ENCODE measurements around the gene TGFBR3.
"Not testable (repeated sequence)": the region's sequence is repeated elsewhere in the genome, so short reads cannot be mapped to it uniquely, and the experiment has no call there.

TGFBR3 gene

GRCh38 chr1:91672601-91673161 is 213.3 kb downstream of the TGFBR3 start:
- FAIRE-seq, result no peak

GRCh38 chr1:91670781-91671180 is 215.2 kb downstream of the TGFBR3 start:
- FAIRE-seq, result no peak

DNA sequence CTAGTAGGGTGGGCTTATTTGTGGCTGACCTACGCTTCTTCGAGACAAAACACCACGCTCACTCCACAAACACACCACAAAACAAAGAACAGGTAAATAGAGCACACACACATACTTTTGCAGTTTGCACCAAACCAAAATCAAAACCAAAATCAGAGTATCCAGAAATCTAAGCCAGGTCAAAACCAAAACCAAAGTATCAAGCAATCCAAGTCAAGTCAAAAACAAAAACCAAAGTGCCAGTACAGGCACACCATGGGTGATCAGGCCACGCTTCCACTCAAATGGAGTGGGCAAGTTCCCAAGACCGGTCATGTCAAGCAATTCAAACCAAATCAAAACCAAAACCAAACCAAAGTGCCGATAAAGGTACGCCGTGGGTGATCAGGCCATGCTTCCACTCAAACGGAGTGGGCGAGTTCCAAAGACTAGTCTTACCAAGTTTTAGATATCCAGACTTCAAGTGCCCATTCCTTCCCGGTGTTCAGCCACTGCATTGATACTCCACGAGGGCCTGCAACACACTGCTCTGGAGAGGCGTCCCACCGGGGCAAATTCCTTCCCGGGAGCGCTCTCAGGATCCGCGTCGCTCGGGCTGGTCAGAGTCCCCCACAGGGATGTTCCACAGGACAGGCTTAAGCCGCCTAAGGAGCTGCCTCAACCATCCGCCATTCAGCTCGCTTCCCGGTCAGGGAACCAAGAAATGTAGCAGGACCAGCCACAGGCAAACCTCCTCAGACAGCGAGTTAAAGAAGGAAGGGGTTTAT is 216.2 kb downstream of the TGFBR3 start:
- FAIRE-seq, result no peak

GRCh38 chr1:91666651-91667050 is 219.3 kb downstream of the TGFBR3 start:
- FAIRE-seq, result not testable (repeated sequence)

GRCh38 chr1:91661121-91661520 is 224.8 kb downstream of the TGFBR3 start:
- FAIRE-seq, result no peak

DNA sequence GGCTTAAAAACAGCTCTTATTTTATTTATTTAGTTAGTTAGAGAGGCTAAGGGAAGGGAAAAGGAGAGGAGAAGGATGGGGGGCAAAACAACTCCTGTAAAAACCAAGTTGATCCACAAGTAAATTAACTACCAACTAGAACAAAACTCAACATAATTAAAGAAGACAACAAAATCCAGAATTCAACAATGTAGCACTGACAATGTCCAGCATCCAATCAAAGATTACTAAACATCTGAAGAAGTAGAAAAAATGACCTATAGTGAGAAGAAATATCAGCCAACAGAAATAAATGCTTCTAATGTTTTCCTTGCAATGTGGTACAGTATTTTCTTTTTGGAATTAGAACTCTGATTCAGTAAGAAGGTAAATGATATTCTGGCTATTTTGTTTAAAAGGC is 225.2 kb downstream of the TGFBR3 start:
- no peak for FAIRE-seq

- FAIRE-seq, result no peak
Observed at GRCh38 chr1:91655912-91656449, 230.0 kb downstream of the TGFBR3 start.

- no peak for FAIRE-seq
Observed at GRCh38 chr1:91653183-91653582, 232.8 kb downstream of the TGFBR3 start.

- FAIRE-seq, result no peak
Observed at GRCh38 chr1:91651661-91652071, 234.3 kb downstream of the TGFBR3 start.

GRCh38 chr1:91651243-91651642 is 234.7 kb downstream of the TGFBR3 start:
- FAIRE-seq, result no peak

DNA sequence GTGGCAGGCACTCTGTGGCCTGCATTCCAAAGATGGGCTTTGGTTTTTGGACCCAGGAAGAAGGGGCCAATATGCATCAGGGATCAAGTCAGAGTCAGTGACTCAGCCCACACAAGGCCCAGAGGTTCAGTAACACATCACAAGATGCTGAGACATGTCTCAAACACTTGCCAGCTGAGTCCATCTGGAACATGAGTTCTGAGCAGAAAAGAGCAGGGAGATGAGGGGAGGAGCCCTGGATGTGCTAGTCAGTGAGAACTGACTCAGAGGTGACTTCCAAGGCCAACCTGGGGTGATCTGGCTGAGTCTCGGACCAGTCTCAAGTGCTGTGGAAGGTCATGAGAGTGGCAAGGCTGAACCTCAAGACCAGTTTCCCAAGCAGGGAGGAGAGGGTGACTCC is 235.2 kb downstream of the TGFBR3 start:
- no peak for FAIRE-seq

DNA sequence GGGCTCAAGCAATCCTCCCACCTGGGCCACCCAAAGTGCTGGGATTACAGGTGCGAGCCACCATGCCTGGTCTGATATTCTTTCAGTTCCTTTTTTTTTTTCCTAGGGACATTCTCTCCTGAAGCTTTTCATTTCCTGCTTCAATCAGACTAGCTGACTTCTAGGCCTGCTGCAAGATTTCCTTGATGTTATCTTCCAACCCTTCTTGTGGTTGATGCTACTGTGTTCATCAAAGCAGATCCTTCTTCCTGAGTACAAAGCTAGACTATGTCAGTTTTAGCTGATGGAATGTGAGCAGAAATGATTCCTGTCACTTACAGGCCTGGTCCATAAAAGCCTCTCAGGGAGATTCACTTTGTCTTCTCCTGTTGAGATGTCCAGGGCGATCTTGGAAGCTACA is 238.9 kb downstream of the TGFBR3 start:
- no peak for FAIRE-seq

- FAIRE-seq, result no peak
Observed at GRCh38 chr1:91645031-91645430, 240.9 kb downstream of the TGFBR3 start.

DNA sequence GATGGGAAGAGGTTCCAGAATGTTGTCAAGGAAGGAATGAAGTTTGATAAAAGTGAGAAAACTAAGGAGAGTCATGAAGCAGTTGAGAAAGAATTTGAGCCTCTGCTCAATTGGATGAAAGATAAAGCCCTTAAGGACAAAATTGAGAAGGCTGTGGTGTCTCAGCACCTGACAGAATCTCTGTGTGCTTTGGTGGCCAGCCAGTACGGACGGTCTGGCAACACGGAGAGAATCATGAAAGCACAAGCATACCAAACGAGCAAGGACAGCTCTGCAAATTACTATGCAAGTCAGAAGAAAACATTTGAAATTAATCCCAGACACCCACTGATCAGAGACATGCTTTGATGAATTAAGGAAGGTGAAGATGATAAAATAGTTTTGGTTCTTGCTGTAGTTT is 242.5 kb downstream of the TGFBR3 start:
- no peak for FAIRE-seq

DNA sequence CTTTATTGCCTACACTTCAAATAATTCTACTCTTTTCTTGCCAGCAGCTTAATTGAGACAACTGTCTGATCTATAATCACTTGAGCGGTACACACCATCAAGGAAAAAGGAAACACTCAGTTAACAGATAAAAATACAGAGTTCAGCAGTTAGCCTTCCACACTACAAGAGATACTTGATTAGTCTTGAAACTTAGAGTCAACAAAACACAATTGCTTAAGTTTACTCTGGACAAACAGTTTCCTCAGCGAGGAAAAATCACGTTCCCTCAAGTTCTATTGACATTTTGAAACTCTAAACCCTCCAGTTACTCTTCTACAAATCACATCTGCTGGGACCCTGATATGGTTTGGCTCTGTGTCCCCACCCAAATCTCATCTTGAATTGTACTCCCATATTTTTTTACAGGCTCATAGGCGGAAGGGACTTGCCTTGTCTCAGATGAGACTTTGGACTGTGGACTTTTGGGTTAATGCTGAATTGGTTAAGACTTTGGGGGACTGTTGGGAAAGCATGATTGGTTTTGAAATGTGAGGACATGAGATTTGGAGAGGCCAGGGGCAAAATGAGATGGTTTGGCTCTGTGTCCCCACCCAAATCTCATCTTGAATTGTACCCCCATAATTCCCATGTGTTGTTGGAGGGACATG is 244.9 kb downstream of the TGFBR3 start:
- FAIRE-seq, result no peak

GRCh38 chr1:91637539-91637994 is 248.4 kb downstream of the TGFBR3 start:
- FAIRE-seq, result no peak

DNA sequence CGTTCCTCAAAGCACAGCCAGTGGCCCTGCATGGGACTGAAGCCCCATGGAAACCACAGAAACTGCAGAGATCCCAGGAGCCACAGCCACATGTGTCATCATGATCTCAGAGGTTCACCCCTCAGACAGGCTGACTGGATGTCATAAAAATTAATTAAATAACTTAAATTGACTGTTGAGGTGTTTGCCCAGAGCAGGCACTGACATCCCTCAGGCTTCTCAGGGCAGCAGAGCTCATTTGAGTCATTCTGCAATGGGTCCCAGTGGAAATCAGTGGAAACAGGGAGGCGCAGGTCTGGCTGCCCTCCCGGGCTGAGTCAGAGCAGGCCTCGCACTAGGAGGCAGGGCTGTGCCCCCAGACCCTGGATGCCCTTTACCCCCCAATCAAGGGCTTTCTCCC is 250.2 kb downstream of the TGFBR3 start:
- no peak for FAIRE-seq

- FAIRE-seq, result no peak
Observed at GRCh38 chr1:91633438-91633837, 252.5 kb downstream of the TGFBR3 start.

DNA sequence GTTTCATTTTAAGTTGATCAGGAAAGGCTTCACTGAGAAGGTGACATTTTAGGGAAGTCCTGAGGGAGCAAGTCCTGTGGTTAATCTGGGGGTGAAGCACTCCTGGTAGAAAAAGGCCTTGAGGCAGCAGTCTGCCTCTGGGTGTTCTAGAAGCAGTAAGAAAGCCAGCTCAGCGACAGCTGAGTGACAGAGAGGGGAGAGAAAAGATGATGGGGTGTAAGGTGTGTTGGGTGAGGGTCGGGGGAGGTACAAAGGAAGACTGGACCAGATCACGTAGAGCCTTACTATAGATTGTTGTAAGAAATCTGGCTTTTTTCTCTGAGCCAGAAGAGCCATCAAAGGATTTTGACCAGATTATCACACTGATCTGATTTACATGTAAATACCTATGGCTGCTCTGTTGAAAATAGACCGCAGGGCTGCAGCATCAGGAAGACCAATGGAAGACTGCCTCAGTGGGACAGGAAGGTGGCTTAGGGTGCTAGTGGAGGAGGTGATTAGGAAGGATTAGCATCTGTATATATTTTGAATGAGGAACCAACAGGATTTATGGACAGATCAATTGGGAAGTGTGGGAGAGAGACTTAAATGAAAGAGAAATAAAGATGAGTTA is 254.1 kb downstream of the TGFBR3 start:
- FAIRE-seq, result no peak

GRCh38 chr1:91630803-91631202 is 255.1 kb downstream of the TGFBR3 start:
- no peak for FAIRE-seq

Data from islet of Langerhans (tissue), 1 donor.